SJCRH30 (cell line): ENCODE results near the gene C19orf67. TPM values are rescaled to one million over a fixed set of nuclear protein-coding genes. Genes with fewer than 3 reads are reported as not detected.
"Not testable (repeated sequence)": the region's sequence is repeated elsewhere in the genome, so short reads cannot be mapped to it uniquely, and the experiment has no call there.

Experiments
- DNase-seq, 2 experiments: peaks; one replicate each; pipeline ENCODE4 v3.0.0-alpha.2; 2015 to 2020
- H3K27ac ChIP-seq: fragments of 250-450 bp; sonication (Bioruptor Pico); 2 replicates; pipeline ENCODE4 v1.5.1; 2020; ENCODE audit warnings: mild to moderate bottlenecking, moderate library complexity
- H3K27me3 ChIP-seq: fragments of 250-450 bp; sonication (Bioruptor Pico); 2 replicates; pipeline ENCODE4 v1.5.1; 2020; ENCODE audit warnings: mild to moderate bottlenecking, moderate library complexity
- H3K36me3 ChIP-seq: fragments of 250-450 bp; sonication (Bioruptor Pico); 2 replicates; pipeline ENCODE4 v1.5.1; 2020; ENCODE audit warnings: mild to moderate bottlenecking, moderate library complexity
- H3K4me1 ChIP-seq: fragments of 250-450 bp; sonication (Bioruptor Pico); 2 replicates; pipeline ENCODE4 v1.5.1; 2020; ENCODE audit warnings: mild to moderate bottlenecking, moderate library complexity
- H3K4me3 ChIP-seq: fragments of 250-450 bp; sonication (Bioruptor Pico); 2 replicates; pipeline ENCODE4 v1.5.1; 2020; ENCODE audit warnings: mild to moderate bottlenecking, moderate library complexity
- H3K9me3 ChIP-seq: fragments of 250-450 bp; sonication (Bioruptor Pico); replicated peaks from 2 replicates; pipeline ENCODE4 v1.5.1; 2020; ENCODE audit warnings: mild to moderate bottlenecking, moderate library complexity
- total RNA-seq: library from RNA; depleted of rRNA; stranded (reverse); fragments of >200 nt; shearing (Covaris generic); gene quantifications from 2 replicates; pipeline ENCODE4 v1.2.3, GENCODE V29; 2014

Gene C19orf67
- total RNA-seq, 1 experiment from 2014 or later = not detected

- no peaks in the 10 kb centered on the region; the same call in 1 of the 2 replicates for H3K4me1 ChIP-seq
- no peaks in the 10 kb centered on the region for H3K9me3 ChIP-seq
- H3K36me3 ChIP-seq = no peaks in the 10 kb centered on the region
- peaks cover 22% of the 10 kb centered on the region for H3K27me3 ChIP-seq
- H3K27ac ChIP-seq = no peak overlapping the region
- no peak overlapping the region for H3K4me3 ChIP-seq
- DNase-seq = no peak
Observed at GRCh38 chr19:14061081-14061749, 24.4 kb downstream of the C19orf67 start.

DNA sequence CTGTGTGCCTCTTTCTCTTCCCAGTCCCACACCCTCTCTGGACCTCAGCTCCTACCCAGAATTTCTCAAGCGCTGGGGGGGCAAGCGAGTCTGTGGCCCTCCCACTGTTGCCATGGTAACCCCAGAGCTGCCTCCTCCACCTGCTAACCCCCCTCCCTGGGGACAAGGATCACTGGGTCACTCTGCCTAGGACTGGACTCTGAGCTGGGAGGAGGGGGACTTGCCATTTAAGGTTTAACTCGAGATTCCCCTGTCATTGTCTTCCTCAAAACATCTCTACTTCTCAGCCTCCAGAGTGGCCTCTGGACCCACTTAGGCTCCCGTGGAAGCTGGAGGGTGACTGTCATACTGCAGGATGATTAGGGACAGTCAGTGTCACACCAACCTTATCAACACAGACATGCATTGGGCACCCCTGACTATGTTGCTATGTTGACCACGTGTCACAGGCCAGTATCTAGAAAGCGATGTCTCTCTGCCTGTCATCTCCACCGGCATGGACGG, 25.9 kb downstream of the C19orf67 start:
- H3K36me3 ChIP-seq = no peaks in the 10 kb centered on the region
- no peaks in the 10 kb centered on the region; the same call in 1 of the 2 replicates for H3K4me1 ChIP-seq
- no peaks in the 10 kb centered on the region for H3K9me3 ChIP-seq
- DNase-seq = no peak
- H3K27ac ChIP-seq = no peak overlapping the region
- peaks cover 25% of the 10 kb centered on the region for H3K27me3 ChIP-seq
- H3K4me3 ChIP-seq = no peak overlapping the region

DNA sequence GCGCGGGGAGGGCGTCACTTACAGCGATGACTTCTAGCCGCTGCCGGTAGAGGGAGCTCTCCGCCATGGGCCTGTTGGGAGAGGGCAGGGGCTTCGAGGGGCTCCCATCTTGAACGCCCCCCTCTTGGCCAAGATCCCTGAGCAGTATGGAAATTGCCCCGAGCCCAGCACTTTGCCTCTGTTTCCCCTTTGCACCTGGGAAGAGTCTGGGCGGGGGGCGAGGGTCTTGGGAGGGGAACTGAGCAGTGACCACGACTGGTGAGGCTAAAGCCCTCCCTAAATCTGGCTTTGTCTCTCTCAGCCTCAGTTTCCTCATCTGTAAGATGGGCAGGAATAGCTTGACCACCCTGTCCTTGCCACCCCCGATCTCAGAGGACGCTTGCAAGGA, 26.5 kb downstream of the C19orf67 start:
- Histone ChIP-seq H3K36me3 (no peaks in the 10 kb centered on the region), H3K27ac (no peak overlapping the region), H3K9me3 (no peaks in the 10 kb centered on the region), H3K4me1 (no peaks in the 10 kb centered on the region; the same call in 1 of the 2 replicates), H3K4me3 (no peak overlapping the region), H3K27me3 (peaks cover 25% of the 10 kb centered on the region)
- no peak for DNase-seq

DNA sequence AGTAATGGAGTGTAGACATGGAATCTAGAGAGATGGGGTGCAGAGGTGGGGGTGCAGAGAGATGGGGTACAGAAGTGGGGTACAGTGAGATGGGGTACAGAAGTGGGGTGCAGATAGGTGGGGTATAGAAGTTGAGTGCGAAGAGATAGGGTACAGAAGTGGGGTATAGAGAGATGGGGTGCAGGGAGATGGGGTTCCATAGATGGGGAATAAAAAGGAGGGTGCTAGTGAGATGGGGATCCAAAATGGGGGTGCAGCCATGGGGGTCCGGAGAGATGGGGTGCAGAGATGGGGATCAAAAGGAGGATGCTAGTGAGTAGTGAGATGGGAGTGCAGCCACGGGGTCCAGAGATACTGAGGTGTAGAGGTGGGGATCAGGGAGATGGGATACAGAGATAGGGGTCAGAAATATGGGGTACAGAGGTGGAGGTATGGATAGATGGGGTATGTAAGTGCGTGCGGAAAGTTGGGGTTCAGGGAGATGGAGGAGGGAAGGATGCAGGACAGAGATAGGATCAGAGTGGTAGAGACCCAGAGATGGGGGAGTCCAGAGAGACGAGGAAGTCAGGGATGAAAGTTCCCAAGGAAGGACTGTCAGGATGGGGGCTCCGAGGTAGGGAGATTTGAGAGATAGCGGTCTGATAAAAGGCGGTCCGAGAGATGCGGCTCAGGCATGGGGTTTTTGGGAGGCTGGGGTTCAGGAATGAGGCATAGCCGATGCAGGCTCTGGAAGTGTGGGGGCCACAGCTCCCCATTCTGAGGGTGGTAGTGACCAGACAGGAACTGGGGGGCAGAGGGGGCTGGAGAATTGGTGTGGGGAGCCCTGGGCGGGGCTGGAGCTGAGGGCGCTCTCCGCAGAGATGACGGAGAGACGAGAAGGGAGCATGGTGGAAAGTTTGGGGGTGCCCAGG, 27.1 kb downstream of the C19orf67 start:
- Histone ChIP-seq H3K36me3 (no peaks in the 10 kb centered on the region), H3K4me3 (peak overlapping the region; percentile 47; the same call in 1 of the 2 replicates), H3K9me3 (no peaks in the 10 kb centered on the region), H3K27me3 (peaks cover 25% of the 10 kb centered on the region), H3K27ac (no peak overlapping the region), H3K4me1 (no peaks in the 10 kb centered on the region; the same call in 1 of the 2 replicates)
- no peak for DNase-seq

GRCh38 chr19:14056741-14057356, 28.7 kb downstream of the C19orf67 start:
- no peak for DNase-seq
- no peaks in the 10 kb centered on the region for H3K36me3 ChIP-seq
- no peaks in the 10 kb centered on the region; the same call in 1 of the 2 replicates for H3K4me1 ChIP-seq
- H3K27ac ChIP-seq = no peak overlapping the region
- H3K4me3 ChIP-seq = peak overlapping the region; percentile 47
- H3K27me3 ChIP-seq = peaks cover 25% of the 10 kb centered on the region
- no peaks in the 10 kb centered on the region for H3K9me3 ChIP-seq

GRCh38 chr19:14056069-14056666, 29.4 kb downstream of the C19orf67 start:
- Histone ChIP-seq H3K36me3 (no peaks in the 10 kb centered on the region), H3K4me3 (no peak overlapping the region), H3K4me1 (no peaks in the 10 kb centered on the region; the same call in 1 of the 2 replicates), H3K9me3 (no peaks in the 10 kb centered on the region), H3K27ac (no peak overlapping the region), H3K27me3 (peaks cover 25% of the 10 kb centered on the region)
- DNase-seq = no peak

GRCh38 chr19:14055396-14055795, 30.2 kb downstream of the C19orf67 start:
- Histone ChIP-seq H3K9me3 (no peaks in the 10 kb centered on the region), H3K27me3 (peaks cover 25% of the 10 kb centered on the region), H3K36me3 (no peaks in the 10 kb centered on the region), H3K4me3 (no peak overlapping the region), H3K4me1 (no peaks in the 10 kb centered on the region; the same call in 1 of the 2 replicates), H3K27ac (no peak overlapping the region)
- no peak for DNase-seq

- Histone ChIP-seq H3K27ac (no peak overlapping the region), H3K4me1 (no peaks in the 10 kb centered on the region; the same call in 1 of the 2 replicates), H3K27me3 (peaks cover 25% of the 10 kb centered on the region), H3K36me3 (no peaks in the 10 kb centered on the region), H3K9me3 (no peaks in the 10 kb centered on the region), H3K4me3 (no peak overlapping the region)
- no peak for DNase-seq
Observed at GRCh38 chr19:14054721-14055120, 30.9 kb downstream of the C19orf67 start.

GRCh38 chr19:14054099-14054498, 31.5 kb downstream of the C19orf67 start:
- Histone ChIP-seq H3K4me1 (no peaks in the 10 kb centered on the region; the same call in 1 of the 2 replicates), H3K9me3 (no peaks in the 10 kb centered on the region), H3K4me3 (no peak overlapping the region), H3K27me3 (peaks cover 20% of the 10 kb centered on the region), H3K27ac (no peak overlapping the region), H3K36me3 (no peaks in the 10 kb centered on the region)
- no peak for DNase-seq

GRCh38 chr19:14053500-14053899, 32.1 kb downstream of the C19orf67 start:
- Histone ChIP-seq H3K4me1 (no peaks in the 10 kb centered on the region; the same call in 1 of the 2 replicates), H3K9me3 (no peaks in the 10 kb centered on the region), H3K36me3 (no peaks in the 10 kb centered on the region), H3K27me3 (peaks cover 15% of the 10 kb centered on the region), H3K4me3 (no peak overlapping the region), H3K27ac (no peak overlapping the region)
- DNase-seq = no peak

- DNase-seq = no peak
- H3K36me3 ChIP-seq = no peaks in the 10 kb centered on the region
- peaks cover 12% of the 10 kb centered on the region for H3K27me3 ChIP-seq
- no peak overlapping the region for H3K27ac ChIP-seq
- no peaks in the 10 kb centered on the region for H3K9me3 ChIP-seq
- H3K4me3 ChIP-seq = no peak overlapping the region
- no peaks in the 10 kb centered on the region for H3K4me1 ChIP-seq
Observed at GRCh38 chr19:14053032-14053431, 32.6 kb downstream of the C19orf67 start.

DNA sequence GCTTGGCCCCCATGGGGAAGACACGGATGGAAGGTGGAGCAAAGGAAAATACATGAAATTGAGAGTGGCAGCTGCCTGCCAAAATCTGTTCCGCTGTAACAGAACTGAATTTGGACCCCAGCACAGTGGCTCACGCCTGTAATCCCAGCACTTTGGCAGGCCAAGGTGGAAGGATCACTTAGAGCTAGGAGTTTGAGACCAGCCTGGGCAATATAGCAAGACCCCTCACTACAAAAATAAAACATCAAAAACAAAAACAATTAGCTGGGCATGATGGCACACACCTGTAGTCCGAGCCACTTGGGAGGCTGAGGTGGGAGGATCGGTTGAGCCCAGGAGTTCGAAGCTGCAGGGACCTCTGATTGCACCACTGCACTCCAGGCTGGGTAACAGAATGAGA, 33.1 kb downstream of the C19orf67 start:
- Histone ChIP-seq H3K9me3 (no peaks in the 10 kb centered on the region), H3K4me1 (no peaks in the 10 kb centered on the region), H3K27me3 (peaks cover 8% of the 10 kb centered on the region), H3K27ac (no peak overlapping the region), H3K36me3 (no peaks in the 10 kb centered on the region), H3K4me3 (no peak overlapping the region)
- no peak for DNase-seq

GRCh38 chr19:14051980-14052379, 33.6 kb downstream of the C19orf67 start:
- H3K27me3 ChIP-seq = peaks cover 8% of the 10 kb centered on the region
- no peaks in the 10 kb centered on the region for H3K36me3 ChIP-seq
- DNase-seq = no peak
- H3K27ac ChIP-seq = no peak overlapping the region
- H3K9me3 ChIP-seq = no peaks in the 10 kb centered on the region
- H3K4me3 ChIP-seq = no peak overlapping the region
- no peaks in the 10 kb centered on the region for H3K4me1 ChIP-seq

DNA sequence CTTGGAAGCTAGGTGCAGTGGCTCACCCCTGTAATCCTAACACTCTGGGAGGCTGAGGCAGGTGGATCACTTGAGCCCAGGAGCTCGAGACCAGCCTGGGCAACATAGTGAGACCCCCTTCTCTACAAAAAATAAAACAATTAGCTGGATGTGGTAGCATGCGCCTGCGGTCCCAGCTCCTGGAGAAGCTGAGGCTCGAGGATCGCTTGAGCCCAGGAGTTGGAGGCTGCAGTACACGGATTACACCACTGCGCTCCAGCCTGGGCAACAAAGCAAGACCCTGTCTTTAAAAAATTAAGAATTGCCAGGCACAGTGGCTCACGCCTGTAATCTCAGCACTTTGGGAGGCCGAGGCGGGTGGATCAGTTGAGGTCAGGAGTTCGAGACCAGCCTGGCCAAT, 34.6 kb downstream of the C19orf67 start:
- not testable (repeated sequence) for DNase-seq, H3K4me3 ChIP-seq, H3K27ac ChIP-seq, H3K9me3 ChIP-seq, H3K36me3 ChIP-seq, H3K4me1 ChIP-seq, H3K27me3 ChIP-seq
